ENCODE measurements around the gene RPAP2. TPM values are rescaled to one million over a fixed set of nuclear protein-coding genes. Genes with fewer than 3 reads are reported as not detected.

RPAP2 gene
- total and polyA plus RNA-seq, 2 donors (not counting 3 experiments of a cell fraction or from before 2014, with no cell fraction given), result 4.3 to 24.9 TPM

GRCh38 chr1:92314024-92314423, 15.2 kb downstream of the RPAP2 start:
- no peaks in the 10 kb centered on the region for H3K79me2 ChIP-seq (ENCODE audit: control insufficient read depth, insufficient read depth, low read length)
- FAIRE-seq (no peak), DNase-seq (ENCODE audit: low read depth, low spot score) (no peak)
- ChIA-PET POLR2A (interaction anchor here (0.7 kb wide), 1 partner anchor 36 kb away, joined by 3 read pairs; no protein-coding TSS in a partner anchor), CTCF (no interaction called here)
- no peaks in the 10 kb centered on the region for H3K9me1 ChIP-seq (replicated peaks; ENCODE audit: control insufficient read depth, extremely low read depth, insufficient read depth, low read length)
- no peak overlapping the region for H3K27ac ChIP-seq (ENCODE audit: insufficient read depth, low read depth, low read length)
- H3K36me3 ChIP-seq (ENCODE audit: control insufficient read depth in 2 of 2, extremely low read depth in 1 of 2, insufficient read depth in 2 of 2, low read length in 2 of 2), result peaks cover 2 to 3% of the 10 kb centered on the region in 2 experiments
- H3K9ac ChIP-seq (replicated peaks; ENCODE audit: extremely low read depth, insufficient read depth, low read length), result no peak overlapping the region
- H2AFZ ChIP-seq (ENCODE audit: low read depth, low read length), result no peak overlapping the region
- H4K20me1 ChIP-seq (replicated peaks; ENCODE audit: control insufficient read depth, extremely low read depth, insufficient read depth, low read length), result no peaks in the 10 kb centered on the region
- no peaks in the 10 kb centered on the region for H3K9me3 ChIP-seq (replicated peaks; ENCODE audit: control insufficient read depth, insufficient read depth, low read length)
- H3K4me2 ChIP-seq (ENCODE audit: insufficient read depth, low read length), result no peak overlapping the region
- dilution Hi-C loops (cut with MboI; ENCODE audit: extremely low pct_ligation_motif_present, low sequenced_read_pairs) (no loop called here), intact Hi-C loops (cut with micrococcal nuclease) (loop anchor here (5.0 kb wide), 1 partner anchor 503 kb away; no protein-coding TSS in a partner anchor)
- TF ChIP-seq, protein P1, sequence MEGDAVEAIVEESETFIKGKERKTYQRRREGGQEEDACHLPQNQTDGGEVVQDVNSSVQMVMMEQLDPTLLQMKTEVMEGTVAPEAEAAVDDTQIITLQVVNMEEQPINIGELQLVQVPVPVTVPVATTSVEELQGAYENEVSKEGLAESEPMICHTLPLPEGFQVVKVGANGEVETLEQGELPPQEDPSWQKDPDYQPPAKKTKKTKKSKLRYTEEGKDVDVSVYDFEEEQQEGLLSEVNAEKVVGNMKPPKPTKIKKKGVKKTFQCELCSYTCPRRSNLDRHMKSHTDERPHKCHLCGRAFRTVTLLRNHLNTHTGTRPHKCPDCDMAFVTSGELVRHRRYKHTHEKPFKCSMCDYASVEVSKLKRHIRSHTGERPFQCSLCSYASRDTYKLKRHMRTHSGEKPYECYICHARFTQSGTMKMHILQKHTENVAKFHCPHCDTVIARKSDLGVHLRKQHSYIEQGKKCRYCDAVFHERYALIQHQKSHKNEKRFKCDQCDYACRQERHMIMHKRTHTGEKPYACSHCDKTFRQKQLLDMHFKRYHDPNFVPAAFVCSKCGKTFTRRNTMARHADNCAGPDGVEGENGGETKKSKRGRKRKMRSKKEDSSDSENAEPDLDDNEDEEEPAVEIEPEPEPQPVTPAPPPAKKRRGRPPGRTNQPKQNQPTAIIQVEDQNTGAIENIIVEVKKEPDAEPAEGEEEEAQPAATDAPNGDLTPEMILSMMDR (IDR thresholded peaks at IDR 0.05; ENCODE audit: extremely low read depth in 1 of 2, insufficient read depth in 1 of 2, low read depth in 1 of 2, low read length in 2 of 2), result no peak
- TF ChIP-seq JUN (IDR thresholded peaks at IDR 0.05; ENCODE audit: borderline replicate concordance, insufficient read depth, insufficient read length, low read depth) (no peak), FOS (IDR thresholded peaks at IDR 0.05; ENCODE audit: borderline replicate concordance, insufficient read depth, low read length) (no peak), GATA2 (IDR thresholded peaks at IDR 0.05; ENCODE audit: insufficient read depth, insufficient read length, low read depth, low read length) (no peak), POLR2A (IDR thresholded peaks at IDR 0.05; ENCODE audit: low read depth, low read length) (no peak), POLR2AphosphoS5 (IDR thresholded peaks at IDR 0.05; ENCODE audit: insufficient read depth, low read depth, low read length) (no peak), EZH2 (IDR thresholded peaks at IDR 0.05; ENCODE audit: borderline replicate concordance, low read depth, low read length, severe bottlenecking) (no peak), MYC (IDR thresholded peaks at IDR 0.05; ENCODE audit: low read depth, low read length) (no peak)
- TF ChIP-seq, protein P2, sequence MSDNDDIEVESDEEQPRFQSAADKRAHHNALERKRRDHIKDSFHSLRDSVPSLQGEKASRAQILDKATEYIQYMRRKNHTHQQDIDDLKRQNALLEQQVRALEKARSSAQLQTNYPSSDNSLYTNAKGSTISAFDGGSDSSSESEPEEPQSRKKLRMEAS (IDR thresholded peaks at IDR 0.05; ENCODE audit: insufficient read depth, insufficient read length), result no peak
- H3K4me1 ChIP-seq (ENCODE audit: control insufficient read depth, extremely low read depth, insufficient read depth, low read length), result peaks cover 7% of the 10 kb centered on the region
- no TSS peak for BruUV-seq (replicated peaks)
- H3K4me3 ChIP-seq (replicated peaks in 1 of 3; ENCODE audit: insufficient read depth in 1 of 3, low read depth in 1 of 3, low read length in 3 of 3), result no peak overlapping the region
- H3K27me3 ChIP-seq (ENCODE audit: control insufficient read depth in 2 of 2, insufficient read depth in 2 of 2, low read length in 2 of 2), result no peaks in the 10 kb centered on the region

Measured in endothelial cell of umbilical vein (primary cell).